Measurements from ENCODE around the gene THADA.

The THADA gene

DNA sequence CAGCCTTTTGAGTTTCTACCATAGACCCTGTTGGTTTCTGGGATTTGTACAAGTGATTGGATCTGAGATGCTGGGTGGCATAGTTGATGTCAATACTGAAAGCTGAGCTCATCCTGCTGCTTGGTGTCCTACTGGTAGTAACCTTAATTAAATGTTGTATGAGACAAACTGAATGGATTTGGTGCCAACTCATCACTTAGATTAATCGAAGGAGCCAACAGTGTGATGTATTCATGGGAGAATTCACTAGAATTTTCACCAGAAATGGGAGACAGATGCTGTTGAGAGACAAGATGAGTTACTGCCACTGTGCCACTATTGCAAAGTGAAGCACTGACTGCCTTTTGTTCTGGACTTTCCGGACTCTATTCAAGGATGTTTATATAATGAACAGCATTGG is 158.5 kb downstream of the THADA start:
- H3K4me3 ChIP-seq (ENCODE audit: low read depth, low read length), result no peak overlapping the region
- in situ Hi-C loops (cut with HindIII; ENCODE audit: low sequenced_read_pairs), result no loop called here
- no peak for DNase-seq (ENCODE audit: low read depth, low spot score)
- no peak for TF ChIP-seq CTCF (IDR thresholded peaks at IDR 0.05; ENCODE audit: low read depth, low read length)

DNA sequence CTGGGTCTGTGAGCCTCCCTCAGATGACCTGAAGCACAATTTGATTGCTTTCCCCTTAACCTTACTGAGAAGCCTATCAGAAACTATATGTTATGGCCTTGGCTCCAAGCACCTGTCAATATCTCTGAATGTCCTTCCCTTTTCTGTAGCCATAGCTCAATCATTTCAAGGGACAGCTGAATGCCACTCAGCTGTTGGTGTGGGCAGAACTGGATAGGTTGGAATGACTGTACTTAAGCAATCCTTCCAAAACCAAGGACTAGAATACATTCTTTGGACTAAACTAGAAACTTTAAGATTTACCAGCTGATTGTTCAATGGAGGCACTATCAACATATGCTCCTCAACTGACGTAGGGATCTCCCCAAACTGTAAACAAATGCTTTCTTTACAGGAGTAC is 159.4 kb downstream of the THADA start:
- TF ChIP-seq CTCF (IDR thresholded peaks at IDR 0.05; ENCODE audit: low read depth, low read length), result no peak
- DNase-seq (ENCODE audit: low read depth, low spot score), result no peak
- in situ Hi-C loops (cut with HindIII; ENCODE audit: low sequenced_read_pairs), result no loop called here
- no peak overlapping the region for H3K4me3 ChIP-seq (ENCODE audit: low read depth, low read length)

- no peak for DNase-seq (ENCODE audit: low read depth, low spot score)
- TF ChIP-seq CTCF (IDR thresholded peaks at IDR 0.05; ENCODE audit: low read depth, low read length), result no peak
- in situ Hi-C loops (cut with HindIII; ENCODE audit: low sequenced_read_pairs), result no loop called here
- H3K4me3 ChIP-seq (ENCODE audit: low read depth, low read length), result no peak overlapping the region
Measured at GRCh38 chr2:43435746-43436145, 160.1 kb downstream of the THADA start.

DNA sequence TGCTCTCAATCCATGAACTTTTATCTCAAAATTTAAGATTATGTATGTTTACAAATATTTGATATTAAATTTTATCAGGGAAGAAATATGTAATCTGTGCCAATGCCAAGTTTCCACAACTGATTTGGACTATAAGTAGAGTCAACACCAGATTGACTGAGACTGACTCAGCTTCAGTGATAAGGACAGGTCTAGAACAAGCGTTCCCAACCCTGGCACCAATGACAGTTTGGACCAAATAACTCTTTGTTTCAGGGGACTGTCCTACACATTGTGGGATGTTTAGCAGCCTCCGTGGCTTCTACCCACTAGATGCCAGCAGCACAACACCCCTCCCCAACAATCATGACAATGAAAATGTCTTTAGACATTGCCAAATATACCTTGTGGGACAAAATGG is 165.3 kb downstream of the THADA start:
- no peak overlapping the region for H3K4me3 ChIP-seq (ENCODE audit: low read depth, low read length)
- in situ Hi-C loops (cut with HindIII; ENCODE audit: low sequenced_read_pairs), result no loop called here
- DNase-seq (ENCODE audit: low read depth, low spot score), result no peak
- no peak for TF ChIP-seq CTCF (IDR thresholded peaks at IDR 0.05; ENCODE audit: low read depth, low read length)

- no peak overlapping the region for H3K4me3 ChIP-seq (ENCODE audit: low read depth, low read length)
- DNase-seq (ENCODE audit: low read depth, low spot score), result no peak
- in situ Hi-C loops (cut with HindIII; ENCODE audit: low sequenced_read_pairs), result no loop called here
- no peak for TF ChIP-seq CTCF (IDR thresholded peaks at IDR 0.05; ENCODE audit: low read depth, low read length)
Measured at GRCh38 chr2:43429369-43429768, 166.5 kb downstream of the THADA start.

- in situ Hi-C loops (cut with HindIII; ENCODE audit: low sequenced_read_pairs), result no loop called here
- no peak for TF ChIP-seq CTCF (IDR thresholded peaks at IDR 0.05; ENCODE audit: low read depth, low read length)
- DNase-seq (ENCODE audit: low read depth, low spot score), result no peak
- no peak overlapping the region for H3K4me3 ChIP-seq (ENCODE audit: low read depth, low read length)
Measured at GRCh38 chr2:43427032-43427424, 168.8 kb downstream of the THADA start.
